ENCODE data around the gene MDH1B.
"Not testable (repeated sequence)": the region's sequence is repeated elsewhere in the genome, so short reads cannot be mapped to it uniquely, and the experiment has no call there.

MDH1B gene

DNA sequence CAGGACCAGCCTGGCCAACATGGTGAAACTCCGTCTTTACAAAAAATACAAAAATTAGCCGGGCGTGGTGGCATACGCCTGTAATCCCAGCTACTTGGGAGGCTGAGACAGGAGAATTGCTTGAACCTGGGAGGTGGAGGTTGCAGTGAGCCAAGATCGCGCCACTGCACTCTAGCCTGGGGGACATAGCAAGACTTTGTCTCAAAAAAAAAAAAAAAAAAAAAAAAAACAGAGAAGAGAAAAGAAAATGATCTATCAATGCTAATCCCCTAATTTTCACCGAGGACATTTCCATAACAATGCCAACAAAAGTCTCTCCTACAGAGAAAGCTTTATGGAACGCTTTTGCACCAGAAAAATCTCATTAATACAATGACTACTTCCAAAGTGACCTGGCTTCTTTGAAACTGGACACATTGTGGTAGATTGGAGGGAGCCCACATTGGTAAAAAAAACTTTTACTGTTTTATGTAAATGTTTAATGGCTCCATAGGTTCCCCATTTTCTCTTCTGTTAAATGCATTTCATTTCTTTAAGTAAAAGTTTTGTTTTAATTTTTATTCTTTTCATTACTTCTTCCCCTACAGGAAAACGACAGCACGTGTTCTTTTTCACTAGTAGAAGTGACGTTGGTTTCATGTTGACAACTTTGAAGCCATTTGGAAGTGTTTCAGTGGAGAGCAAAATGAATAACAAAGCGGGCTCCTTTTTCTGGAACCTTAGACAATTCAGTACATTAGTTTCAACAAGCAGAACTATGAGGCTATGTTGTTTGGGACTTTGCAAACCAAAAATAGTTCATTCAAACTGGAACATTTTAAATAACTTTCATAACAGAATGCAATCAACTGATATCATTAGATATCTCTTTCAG lies 1.2 kb upstream of the MDH1B start:
- DNase-seq (ENCODE audit: low spot score): no peak

GRCh38 chr2:206764673-206765241 lies 371 bp downstream of the MDH1B start:
- no peak for DNase-seq (ENCODE audit: low spot score)

- DNase-seq (ENCODE audit: low spot score): no peak
These were observed 8.3 kb downstream of the MDH1B start for GRCh38 chr2:206756816-206757215.

GRCh38 chr2:206740800-206741199 lies 24.3 kb downstream of the MDH1B start:
- DNase-seq (ENCODE audit: low spot score): no peak

- DNase-seq (ENCODE audit: low spot score): no peak
These were observed 25.9 kb downstream of the MDH1B start for GRCh38 chr2:206739271-206739670.

DNA sequence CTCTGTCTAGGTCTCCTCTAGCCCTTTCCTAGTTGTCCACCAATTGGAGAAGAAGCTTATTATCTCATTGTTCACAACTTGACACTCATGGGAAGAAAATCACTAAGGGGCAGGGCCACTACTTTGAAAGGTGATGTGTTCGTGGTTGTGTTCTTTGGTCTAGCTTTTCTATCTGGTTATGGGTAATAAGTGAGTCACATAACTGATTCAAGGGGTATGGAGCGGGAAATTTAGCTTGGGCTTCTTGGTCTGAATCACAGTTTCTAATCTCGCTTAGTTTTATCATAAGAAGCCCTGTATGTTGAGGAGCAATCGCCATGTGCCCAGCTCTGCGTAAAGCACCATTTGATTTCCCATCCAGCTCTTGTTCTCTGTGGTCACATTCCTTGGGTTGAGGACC lies 28.2 kb downstream of the MDH1B start:
- no peak for DNase-seq (ENCODE audit: low spot score)

- no peak for DNase-seq (ENCODE audit: low spot score)
These were observed 31.8 kb downstream of the MDH1B start for GRCh38 chr2:206733341-206733740.

- no peak for DNase-seq (ENCODE audit: low spot score)
These were observed 36.6 kb downstream of the MDH1B start for GRCh38 chr2:206728277-206729199.

GRCh38 chr2:206727287-206727686 lies 37.8 kb downstream of the MDH1B start:
- DNase-seq (ENCODE audit: low spot score): no peak

DNA sequence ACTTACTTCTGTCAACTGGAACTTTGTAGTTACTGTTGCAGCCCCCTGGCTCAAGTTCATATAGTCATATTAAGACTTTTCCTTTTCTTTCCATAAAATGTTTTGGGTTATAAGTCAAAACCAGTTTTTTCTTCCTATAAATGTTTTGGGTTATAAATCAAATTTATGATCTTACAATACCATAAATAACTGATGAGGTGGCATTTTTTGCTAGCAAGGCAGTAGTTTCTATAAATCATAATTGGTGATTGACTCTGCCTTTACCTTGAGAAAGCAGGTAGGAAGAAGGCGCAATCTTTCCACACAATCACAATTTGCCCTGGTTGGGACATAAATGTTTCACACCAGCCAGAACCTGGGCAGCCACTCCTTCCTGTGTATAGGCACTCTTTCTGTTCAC lies 41.8 kb downstream of the MDH1B start:
- DNase-seq (ENCODE audit: low spot score): no peak

DNA sequence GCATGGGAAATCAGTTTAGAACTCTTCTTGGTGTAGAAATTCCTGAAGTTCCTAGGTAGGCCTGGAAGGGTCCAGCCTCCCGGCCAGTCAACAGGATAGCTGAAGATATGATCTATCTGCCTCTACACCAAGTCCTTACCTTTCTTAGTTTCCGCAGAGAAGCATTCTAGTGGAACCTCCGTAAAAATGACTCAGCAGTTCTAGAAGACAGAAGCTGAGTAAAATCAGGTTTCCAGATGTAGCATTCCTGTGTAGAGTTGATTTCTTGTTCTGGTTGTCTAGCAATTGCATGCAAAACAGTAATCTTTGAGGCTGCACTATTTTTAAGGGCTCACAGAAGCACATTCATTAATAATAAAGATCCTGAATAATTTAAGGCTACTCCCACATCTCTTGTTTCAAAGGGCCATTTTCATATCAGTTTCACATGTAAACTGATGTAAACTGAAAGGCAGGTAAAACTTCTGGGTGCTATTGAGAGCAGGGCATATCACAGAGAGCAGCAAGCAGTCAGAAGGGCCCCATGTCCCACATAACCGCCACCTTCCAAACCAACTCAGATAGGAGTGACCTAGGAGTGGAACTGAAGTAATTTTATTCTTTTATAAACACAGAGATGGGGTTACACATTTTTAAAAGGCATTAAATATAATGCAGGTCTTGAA lies 43.7 kb downstream of the MDH1B start:
- no peak for DNase-seq (ENCODE audit: low spot score)

- no peak for DNase-seq (ENCODE audit: low spot score)
These were observed 46.8 kb downstream of the MDH1B start, which contains the start of gene DYTN for GRCh38 chr2:206718296-206718695. Gene DYTN, minus strand, starts transcription at chr2:206718396. Its CDS starts 117 bp downstream, at chr2:206718279.

DNA sequence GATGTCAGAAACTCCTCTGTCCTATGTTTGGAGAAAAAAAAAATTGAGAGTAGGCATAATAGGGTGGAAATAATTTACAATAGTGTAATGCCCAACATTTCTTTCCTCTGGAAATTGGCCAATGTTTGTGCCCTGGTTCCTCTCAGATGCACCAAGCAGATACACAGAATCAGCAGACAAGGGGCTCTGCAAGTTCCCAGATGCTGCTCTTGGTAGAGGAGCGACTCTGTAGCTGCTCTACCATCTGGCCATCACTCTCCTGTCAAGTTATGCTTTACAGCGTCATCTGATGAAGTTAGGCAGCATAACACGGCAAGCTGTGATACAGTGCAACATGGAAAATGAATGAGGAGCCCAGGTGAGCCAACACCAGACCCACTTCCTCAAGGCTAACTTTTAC lies 48.5 kb downstream of the MDH1B start:
- DNase-seq (ENCODE audit: low spot score): no peak

GRCh38 chr2:206715183-206715582 lies 49.9 kb downstream of the MDH1B start:
- not testable (repeated sequence) for DNase-seq (ENCODE audit: low spot score)

DNA sequence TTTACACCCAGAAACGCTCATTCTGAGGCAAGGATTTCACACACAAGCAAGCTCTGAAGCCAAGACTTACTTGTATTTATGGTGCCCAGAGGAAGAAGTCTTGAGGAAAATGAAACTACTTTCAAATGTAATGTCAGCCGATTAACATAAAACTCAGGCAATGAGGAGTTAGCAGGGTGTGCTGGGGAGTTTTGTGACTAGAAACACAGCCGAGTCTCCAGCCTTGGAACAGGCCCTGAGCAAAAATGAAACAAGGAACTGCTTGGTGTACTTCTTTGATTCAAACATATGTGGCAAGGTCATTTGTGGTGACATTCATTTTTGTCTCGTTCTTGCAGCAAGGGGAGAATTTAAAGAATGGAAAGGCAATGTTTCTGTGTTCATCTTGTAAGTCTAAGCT lies 51.4 kb downstream of the MDH1B start:
- DNase-seq (ENCODE audit: low spot score): peak; percentile 47

- no peak for DNase-seq (ENCODE audit: low spot score)
These were observed 56.8 kb downstream of the MDH1B start for GRCh38 chr2:206708286-206708685.

DNA sequence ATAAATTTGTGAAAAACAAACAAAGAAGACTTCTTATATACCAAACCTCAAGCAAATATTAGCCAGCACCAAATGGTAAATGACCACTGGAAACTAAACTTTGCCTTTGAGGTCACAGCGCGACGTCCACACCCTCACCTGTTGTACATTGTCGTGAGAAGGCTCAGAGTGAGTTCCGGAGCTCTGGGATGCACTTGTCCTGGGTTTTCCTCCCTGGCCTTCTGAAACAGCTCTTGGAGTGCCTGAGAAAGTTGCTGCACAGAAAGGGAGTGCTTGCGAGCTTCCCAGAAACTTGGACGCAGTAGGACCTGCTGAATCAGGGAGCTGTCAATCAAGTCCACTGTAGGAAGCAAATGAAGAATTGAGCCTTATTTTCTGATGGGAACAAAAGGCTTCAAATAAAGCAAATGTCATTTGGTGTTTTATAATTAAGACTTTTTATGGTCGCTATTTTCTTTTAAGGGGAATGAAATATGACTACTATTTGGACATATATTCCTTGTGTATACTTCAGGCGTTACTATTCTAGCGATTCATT lies 57.9 kb downstream of the MDH1B start:
- DNase-seq (ENCODE audit: low spot score): no peak

GRCh38 chr2:206701952-206702605 lies 63.0 kb downstream of the MDH1B start:
- no peak for DNase-seq (ENCODE audit: low spot score)

GRCh38 chr2:206700156-206700555 lies 65.0 kb downstream of the MDH1B start:
- DNase-seq (ENCODE audit: low spot score): no peak

- no peak for DNase-seq (ENCODE audit: low spot score)
These were observed 66.3 kb downstream of the MDH1B start for GRCh38 chr2:206698811-206699210.

GRCh38 chr2:206696910-206697309 lies 68.2 kb downstream of the MDH1B start:
- no peak for DNase-seq (ENCODE audit: low spot score)

All from pons (tissue), 1 donor.